Measurements from ENCODE around the gene PLD3. TPM values are rescaled to one million over a fixed set of nuclear protein-coding genes. Genes with fewer than 3 reads are reported as not detected.
"Not testable (repeated sequence)": the region's sequence is repeated elsewhere in the genome, so short reads cannot be mapped to it uniquely, and the experiment has no call there.

The PLD3 gene
- total RNA-seq, 1 donor from 2014 or later, result 740 TPM

GRCh38 chr19:40363069-40363468 lies 14.6 kb downstream of the PLD3 start:
- peak; percentile 19 for DNase-seq (ENCODE audit: low read depth)

GRCh38 chr19:40365010-40365409 lies 16.5 kb downstream of the PLD3 start:
- DNase-seq (ENCODE audit: low read depth), result no peak

- no peak for DNase-seq (ENCODE audit: low read depth)
Measured at GRCh38 chr19:40365613-40366401, 17.3 kb downstream of the PLD3 start.

- peak; percentile 16 for DNase-seq (ENCODE audit: low read depth)
Measured at GRCh38 chr19:40366697-40367561, 18.4 kb downstream of the PLD3 start.

- peak; percentile 95 for DNase-seq (ENCODE audit: low read depth)
Measured at GRCh38 chr19:40367577-40368434, 19.3 kb downstream of the PLD3 start.

GRCh38 chr19:40369797-40370196 lies 21.3 kb downstream of the PLD3 start:
- DNase-seq (ENCODE audit: low read depth), result no peak

- not testable (repeated sequence) for DNase-seq (ENCODE audit: low read depth)
Measured at GRCh38 chr19:40370253-40370652, 21.8 kb downstream of the PLD3 start.

- DNase-seq (ENCODE audit: low read depth), result no peak
Measured at GRCh38 chr19:40370997-40371801, 22.7 kb downstream of the PLD3 start.

- no peak for DNase-seq (ENCODE audit: low read depth)
Measured at GRCh38 chr19:40371802-40372122, 23.3 kb downstream of the PLD3 start.

- DNase-seq (ENCODE audit: low read depth), result no peak
Measured at GRCh38 chr19:40374084-40374483, 25.6 kb downstream of the PLD3 start.

- no peak for DNase-seq (ENCODE audit: low read depth)
Measured at GRCh38 chr19:40376286-40376862, 27.9 kb downstream of the PLD3 start.

GRCh38 chr19:40377876-40378385 lies 29.4 kb downstream of the PLD3 start:
- DNase-seq (ENCODE audit: low read depth), result no peak

GRCh38 chr19:40378509-40378908 lies 30.0 kb downstream of the PLD3 start:
- no peak for DNase-seq (ENCODE audit: low read depth)

- no peak for DNase-seq (ENCODE audit: low read depth)
Measured at GRCh38 chr19:40379446-40380198, 31.1 kb downstream of the PLD3 start.

GRCh38 chr19:40380199-40381037 lies 31.9 kb downstream of the PLD3 start:
- no peak for DNase-seq (ENCODE audit: low read depth)

- no peak for DNase-seq (ENCODE audit: low read depth)
Measured at GRCh38 chr19:40381321-40381720, 32.8 kb downstream of the PLD3 start.

GRCh38 chr19:40383668-40384248 lies 35.3 kb downstream of the PLD3 start:
- DNase-seq (ENCODE audit: low read depth), result no peak

GRCh38 chr19:40387155-40387554 lies 38.7 kb downstream of the PLD3 start:
- DNase-seq (ENCODE audit: low read depth), result peak; percentile 79
